HG02623 (cell line): ENCODE data around the gene DBN1.

Experiments
- ATAC-seq: cut with Tn5 transposase; IDR thresholded peaks from one replicate; pipeline ENCODE4 v1.9.1; 2021; ENCODE audit warnings: moderate library complexity; ENCODE audit not compliant: unreplicated experiment

DBN1 gene

GRCh38 chr5:177457852-177458681 lies 15.4 kb downstream of the DBN1 start:
- no peak for ATAC-seq

DNA sequence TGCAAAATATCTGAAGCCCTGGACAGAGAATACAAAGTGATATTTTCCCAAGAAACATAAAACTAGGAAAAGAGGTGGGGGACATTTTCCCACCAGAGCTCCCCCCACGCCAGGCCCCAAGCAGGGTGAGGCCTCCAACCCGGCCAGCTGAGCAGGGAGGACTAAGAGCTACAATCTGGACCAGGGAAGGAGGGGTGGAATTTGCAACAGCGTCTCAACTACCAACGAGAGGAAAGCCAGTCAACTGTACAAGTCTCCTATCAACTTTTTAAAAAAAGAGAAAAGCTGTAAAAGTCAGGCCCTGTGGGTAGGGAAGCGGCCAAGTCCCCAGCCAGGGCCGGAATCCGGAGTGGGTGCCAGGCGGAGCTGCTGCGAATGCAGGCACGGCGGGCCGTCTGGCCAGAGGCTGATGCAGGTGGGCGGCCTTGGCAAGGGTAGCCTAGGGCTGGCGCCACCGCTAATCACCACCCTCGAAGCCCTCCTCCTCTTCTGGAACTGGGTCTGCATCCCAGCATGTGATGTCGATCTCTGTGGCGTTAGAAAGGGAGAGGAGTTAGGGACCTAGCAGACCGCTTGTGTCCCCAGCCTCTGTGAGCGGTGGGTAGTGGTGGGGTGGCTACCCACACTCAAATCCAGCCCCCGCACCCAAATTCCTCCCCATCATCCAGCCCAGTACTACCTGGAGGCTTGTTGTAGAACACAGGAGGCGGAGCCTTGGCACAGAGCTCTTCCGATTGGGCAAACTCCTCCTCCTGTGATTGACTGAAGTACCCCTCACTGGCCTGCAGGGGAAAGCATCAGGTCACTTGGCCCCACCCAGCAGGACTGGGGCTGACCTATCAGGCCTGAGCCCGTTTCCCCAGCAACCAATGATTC lies 16.2 kb downstream of the DBN1 start:
- peak; percentile 27 for ATAC-seq

- no peak for ATAC-seq
Observed at GRCh38 chr5:177456591-177456964, 16.9 kb downstream of the DBN1 start.

- peak; percentile 13 for ATAC-seq
Observed at GRCh38 chr5:177455661-177456590, 17.5 kb downstream of the DBN1 start.

- ATAC-seq: peak; percentile 51
Observed at GRCh38 chr5:177455036-177455660, 18.3 kb downstream of the DBN1 start.

DNA sequence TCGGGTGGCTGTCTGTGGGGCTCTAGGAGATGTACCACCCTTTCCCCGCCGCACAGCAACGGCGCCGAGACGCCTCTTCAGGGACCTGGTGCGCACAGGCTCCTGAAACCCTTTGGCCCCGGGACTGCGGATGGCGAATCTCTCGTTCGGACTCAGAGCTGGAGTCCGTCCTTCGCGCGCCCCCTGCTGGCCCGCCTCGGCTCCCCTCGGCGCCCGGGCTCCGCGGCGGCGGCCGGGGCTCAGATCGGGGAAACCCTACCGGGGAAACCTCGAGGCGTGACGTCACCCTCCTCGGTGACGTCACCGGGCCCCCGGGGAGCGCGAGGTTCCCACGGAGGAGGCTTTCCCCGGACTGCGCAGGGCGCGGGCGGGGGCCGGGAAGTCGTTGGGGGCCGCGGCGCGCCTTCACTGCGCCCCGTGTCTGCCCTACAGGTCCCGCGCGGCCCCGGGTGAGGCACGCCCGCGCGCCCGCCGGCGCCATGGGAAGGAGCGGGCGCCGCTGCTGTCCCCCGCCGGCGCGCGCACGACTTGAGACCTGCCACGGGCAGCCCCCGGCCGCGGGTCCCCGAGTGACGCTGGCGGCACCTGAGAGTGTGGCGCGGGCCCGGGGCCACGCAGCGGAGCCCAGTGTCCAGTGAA lies 18.9 kb downstream of the DBN1 start:
- peak; percentile 46 for ATAC-seq

DNA sequence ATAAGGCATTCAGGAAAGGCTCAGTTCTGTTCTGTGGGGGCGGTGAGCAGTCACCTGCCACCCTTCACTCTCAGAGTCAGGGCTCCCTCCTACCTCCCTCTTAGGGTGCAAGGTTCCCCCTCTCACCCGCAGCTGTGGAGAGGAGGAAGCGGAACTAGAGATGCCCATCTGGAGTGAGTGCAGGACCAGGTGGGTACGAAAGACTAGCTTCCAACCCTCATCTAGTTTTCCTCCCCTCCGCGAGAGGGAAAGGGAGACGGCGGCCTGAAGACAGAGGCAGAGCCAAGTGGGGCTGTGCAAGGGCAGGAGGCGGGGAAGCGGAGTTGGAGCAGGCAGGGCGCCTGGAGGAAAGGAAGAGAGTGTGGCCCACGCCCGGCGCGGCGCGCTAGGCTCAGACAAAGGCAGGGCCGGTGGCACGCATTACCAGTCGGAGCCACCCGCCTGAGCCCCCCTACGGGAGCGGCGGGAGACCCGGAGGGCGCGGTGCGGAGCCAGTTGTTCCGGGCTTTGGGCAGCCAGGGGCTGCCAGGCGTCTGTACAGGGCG lies 19.5 kb downstream of the DBN1 start:
- no peak for ATAC-seq

GRCh38 chr5:177452688-177453638 lies 20.5 kb downstream of the DBN1 start:
- no peak for ATAC-seq

GRCh38 chr5:177450667-177451424 lies 22.6 kb downstream of the DBN1 start:
- no peak for ATAC-seq

- no peak for ATAC-seq
Observed at GRCh38 chr5:177449140-177450061, 24.0 kb downstream of the DBN1 start.

GRCh38 chr5:177448244-177448950 lies 25.0 kb downstream of the DBN1 start:
- ATAC-seq: no peak

- no peak for ATAC-seq
Observed at GRCh38 chr5:177447611-177448243, 25.7 kb downstream of the DBN1 start.

DNA sequence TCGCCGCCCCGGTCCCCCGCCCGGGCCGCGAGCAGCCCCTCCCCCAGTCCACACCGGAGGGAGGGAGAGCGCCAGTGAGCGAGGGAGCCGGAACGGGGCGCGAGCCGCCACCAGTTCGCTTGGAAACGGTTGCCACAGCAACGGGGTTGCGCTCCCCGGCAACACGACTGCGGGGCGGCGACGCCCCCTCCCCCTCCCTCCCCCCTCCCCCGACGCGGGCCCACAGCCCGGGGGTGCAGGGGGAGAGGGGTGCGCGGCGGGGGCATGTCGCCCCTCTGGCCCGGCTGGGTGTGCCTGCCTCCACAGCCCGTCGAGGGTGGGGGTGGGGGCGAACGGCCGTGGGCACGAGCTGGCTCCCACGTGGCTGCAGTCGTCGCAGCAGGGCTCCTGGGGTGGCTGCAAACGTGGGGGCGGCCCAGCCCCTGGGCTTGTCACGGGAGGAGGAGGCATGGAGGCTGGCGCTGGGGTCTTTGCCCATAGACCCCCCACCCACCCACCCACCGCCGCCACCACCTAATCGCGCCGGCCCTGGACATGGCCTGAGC lies 26.3 kb downstream of the DBN1 start:
- ATAC-seq: peak; percentile 17

- peak; percentile 42 for ATAC-seq
Observed at GRCh38 chr5:177446200-177447065, 27.0 kb downstream of the DBN1 start, which contains the start of gene PRR7. Gene PRR7 (plus strand): TSS chr5:177446814. CDS start chr5:177455068, 8,254 bp downstream.

GRCh38 chr5:177445917-177446199 lies 27.6 kb downstream of the DBN1 start:
- ATAC-seq: no peak
